Lower leg skin (tissue), 4 donors: ENCODE data around the gene KCNQ2. TPM values are rescaled to one million over a fixed set of nuclear protein-coding genes. Genes with fewer than 3 reads are reported as not detected.

ENCODE experiments used
- DNase-seq, 2 donors: peaks; one replicate each; pipeline ENCODE4 v3.0.0-alpha.2; 2019; ENCODE audit warnings: low spot score in 2 of 2
- H3K4me3 ChIP-seq: fragments of 200-600 bp; sonication (generic); 2 replicates; pipeline ENCODE4 v1.5.1; 2017; ENCODE audit warnings: mild to moderate bottlenecking, low read depth; ENCODE audit not compliant: poor library complexity, severe bottlenecking
- CTCF ChIP-seq, 3 donors: fragments of 450-650 bp; IDR thresholded peaks; one replicate each; pipeline ENCODE4 v1.5.1; 2016; ENCODE audit warnings: antibody characterized with exemption in 3 of 3, mild to moderate bottlenecking in 3 of 3, moderate library complexity in 2 of 3
- POLR2A ChIP-seq, 2 donors: fragments of 450-650 bp; IDR thresholded peaks; one replicate each; pipeline ENCODE4 v1.6.1; 2016 to 2017; ENCODE audit warnings: antibody characterized with exemption in 2 of 2, mild to moderate bottlenecking in 1 of 2, moderate library complexity in 1 of 2
- WGBS, 2 donors: methylation state at CpG; one replicate each; pipeline ENCODE4 v1.1.5; 2018; 5-methylcytosine and 5-hydroxymethylcytosine counted together
- intact Hi-C: fragments of 100-400 bp; cut with DNase I; formaldehyde crosslinking; loops from one replicate; pipeline ENCODE4 v1.15.0; 2023; ENCODE audit warnings: low total_unique reads
- total RNA-seq, 4 donors: library from RNA; depleted of rRNA; stranded (reverse); fragments of >200 nt; gene quantifications; one replicate each; pipeline ENCODE4 v1.1.0, GENCODE V29; 2016

The KCNQ2 gene
- total RNA-seq, 4 donors from 2014 or later: not detected

- no peak for TF ChIP-seq POLR2A (IDR thresholded peaks at IDR 0.05)
- TF ChIP-seq CTCF (IDR thresholded peaks at IDR 0.05): no peak
- no peak for DNase-seq
- no peak overlapping the region for H3K4me3 ChIP-seq
- 54 to 58% methylated on average over 23 to 25 of the region's 25 CpGs for WGBS, 2 donors
- intact Hi-C loops: no loop called here
These were observed 55.2 kb downstream of the KCNQ2 start for GRCh38 chr20:63417097-63417737.

DNA sequence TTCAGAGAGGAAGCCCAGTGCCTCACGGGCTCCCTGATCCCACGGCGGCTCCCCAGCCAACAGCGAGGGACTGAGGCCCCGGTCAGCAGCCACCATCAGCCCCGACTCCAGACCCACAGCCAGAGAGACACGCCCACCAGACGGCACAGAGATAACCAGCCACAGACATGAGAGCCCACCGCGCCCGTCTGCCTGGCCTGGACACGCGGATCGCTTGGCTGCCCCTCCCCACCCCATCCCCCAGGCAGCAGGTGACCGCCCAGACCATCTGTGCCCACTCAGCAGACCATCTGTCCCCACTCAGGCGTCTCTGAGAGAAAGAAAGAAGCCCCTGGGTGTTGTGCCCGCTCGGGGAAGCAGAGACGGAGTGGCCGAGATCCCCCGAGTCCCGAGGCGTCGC lies 55.8 kb downstream of the KCNQ2 start:
- WGBS, 2 donors: 67 to 76% methylated on average over 8 to 22 of the region's 24 CpGs
- intact Hi-C loops: no loop called here
- no peak overlapping the region for H3K4me3 ChIP-seq
- TF ChIP-seq CTCF (IDR thresholded peaks at IDR 0.05): no peak
- TF ChIP-seq POLR2A (IDR thresholded peaks at IDR 0.05): no peak
- DNase-seq: no peak

- no peak for TF ChIP-seq CTCF (IDR thresholded peaks at IDR 0.05)
- no peak for TF ChIP-seq POLR2A (IDR thresholded peaks at IDR 0.05)
- 53 to 61% methylated on average over 23 to 29 of the region's 32 CpGs for WGBS, 2 donors
- intact Hi-C loops: no loop called here
- H3K4me3 ChIP-seq: no peak overlapping the region
- DNase-seq: no peak
These were observed 56.6 kb downstream of the KCNQ2 start for GRCh38 chr20:63415647-63416391.

GRCh38 chr20:63414720-63415430 lies 57.6 kb downstream of the KCNQ2 start:
- H3K4me3 ChIP-seq: no peak overlapping the region
- WGBS, 2 donors: 86 to 93% methylated on average over 20 to 34 of the region's 45 CpGs
- TF ChIP-seq POLR2A (IDR thresholded peaks at IDR 0.05) (no peak), CTCF (IDR thresholded peaks at IDR 0.05) (no peak)
- no peak for DNase-seq
- intact Hi-C loops: no loop called here

GRCh38 chr20:63413963-63414684 lies 58.3 kb downstream of the KCNQ2 start:
- intact Hi-C loops: no loop called here
- no peak overlapping the region for H3K4me3 ChIP-seq
- DNase-seq: no peak
- WGBS, 2 donors: 75 to 81% methylated on average over 22 to 33 of the region's 33 CpGs
- TF ChIP-seq CTCF (IDR thresholded peaks at IDR 0.05): no peak
- no peak for TF ChIP-seq POLR2A (IDR thresholded peaks at IDR 0.05)
